Measurements from ENCODE around the gene MAD1L1.
A peak's percentile ranks its signal among the peaks of the same experiment; 100 is the strongest.

MAD1L1 gene

GRCh38 chr7:1924258-1924817 lies 308.4 kb downstream of the MAD1L1 start:
- DNase-seq (ENCODE audit: low read depth), result no peak

- no peak for DNase-seq (ENCODE audit: low read depth)
Measured at GRCh38 chr7:1923409-1924257, 309.1 kb downstream of the MAD1L1 start.

- no peak for DNase-seq (ENCODE audit: low read depth)
Measured at GRCh38 chr7:1922870-1923236, 309.9 kb downstream of the MAD1L1 start.

- DNase-seq (ENCODE audit: low read depth), result no peak
Measured at GRCh38 chr7:1922071-1922869, 310.5 kb downstream of the MAD1L1 start.

- no peak for DNase-seq (ENCODE audit: low read depth)
Measured at GRCh38 chr7:1920881-1921280, 311.9 kb downstream of the MAD1L1 start.

- no peak for DNase-seq (ENCODE audit: low read depth)
Measured at GRCh38 chr7:1920266-1920681, 312.5 kb downstream of the MAD1L1 start.

- DNase-seq (ENCODE audit: low read depth), result no peak
Measured at GRCh38 chr7:1919539-1920265, 313.0 kb downstream of the MAD1L1 start.

- no peak for DNase-seq (ENCODE audit: low read depth)
Measured at GRCh38 chr7:1918881-1919525, 313.7 kb downstream of the MAD1L1 start.

GRCh38 chr7:1918063-1918645 lies 314.6 kb downstream of the MAD1L1 start:
- DNase-seq (ENCODE audit: low read depth), result no peak

- DNase-seq (ENCODE audit: low read depth), result no peak
Measured at GRCh38 chr7:1917221-1918062, 315.3 kb downstream of the MAD1L1 start.

- DNase-seq (ENCODE audit: low read depth), result no peak
Measured at GRCh38 chr7:1916601-1916970, 316.2 kb downstream of the MAD1L1 start.

- DNase-seq (ENCODE audit: low read depth), result no peak
Measured at GRCh38 chr7:1915956-1916600, 316.7 kb downstream of the MAD1L1 start.

GRCh38 chr7:1915326-1915725 lies 317.4 kb downstream of the MAD1L1 start:
- no peak for DNase-seq (ENCODE audit: low read depth)

- no peak for DNase-seq (ENCODE audit: low read depth)
Measured at GRCh38 chr7:1914743-1915142, 318.0 kb downstream of the MAD1L1 start.

- no peak for DNase-seq (ENCODE audit: low read depth)
Measured at GRCh38 chr7:1914321-1914720, 318.4 kb downstream of the MAD1L1 start.

- DNase-seq (ENCODE audit: low read depth), result no peak
Measured at GRCh38 chr7:1913466-1914282, 319.1 kb downstream of the MAD1L1 start.

GRCh38 chr7:1912593-1913465 lies 319.9 kb downstream of the MAD1L1 start:
- DNase-seq (ENCODE audit: low read depth), result peak; percentile 61

- DNase-seq (ENCODE audit: low read depth), result no peak
Measured at GRCh38 chr7:1911571-1911970, 321.2 kb downstream of the MAD1L1 start.
